OCI-LY7 (cell line): ENCODE data around the gene TBC1D8. TPM values are rescaled to one million over a fixed set of nuclear protein-coding genes. Genes with fewer than 3 reads are reported as not detected.
A peak's percentile ranks its signal among the peaks of the same experiment; 100 is the strongest.

Experiments
- BruUV-seq: library from RNA; stranded (reverse); fragments of 400-500 nt; replicated peaks from 2 replicates; lab custom pipeline; 2021; lab: Mats Ljungman, UMichigan
- CTCF ChIA-PET: fragments of 300-600 bp; sonication (Branson Sonifier 250); formaldehyde crosslinking; loops from one replicate; lab custom pipeline; 2022; ENCODE audit warnings: antibody characterized with exemption; ENCODE audit not compliant: unreplicated experiment; lab: Charles Lee
- POLR2A ChIA-PET: fragments of 300-600 bp; sonication (Branson Sonifier 250); formaldehyde crosslinking; loops from one replicate; lab custom pipeline; 2022; ENCODE audit warnings: antibody characterized with exemption; lab: Charles Lee
- DNase-seq: peaks from one replicate; pipeline ENCODE4 v3.0.0-alpha.2; 2015; ENCODE audit warnings: low spot score
- H2AFZ ChIP-seq: fragments of 200-600 bp; sonication (generic), shearing (Covaris generic); 2 replicates; pipeline ENCODE4 v1.6.1; 2014; ENCODE audit warnings: mild to moderate bottlenecking, antibody characterized with exemption, low read length, moderate library complexity
- H3K27ac ChIP-seq: fragments of 200-600 bp; sonication (generic); 2 replicates; pipeline ENCODE4 v1.5.1; 2014; ENCODE audit warnings: mixed run types, low read depth, mild to moderate bottlenecking, moderate library complexity, low read length, inconsistent platforms; ENCODE audit not compliant: poor library complexity, severe bottlenecking
- H3K36me3 ChIP-seq: fragments of 200-600 bp; sonication (generic); 2 replicates; pipeline ENCODE4 v1.6.1; 2014; ENCODE audit warnings: mild to moderate bottlenecking, antibody characterized with exemption, low read length, moderate library complexity, mixed read lengths; ENCODE audit not compliant: insufficient read depth
- H3K4me1 ChIP-seq: fragments of 200-600 bp; sonication (generic); 2 replicates; pipeline ENCODE4 v1.5.1; 2014; ENCODE audit warnings: mild to moderate bottlenecking, low read length; ENCODE audit not compliant: insufficient read depth, poor library complexity, severe bottlenecking
- H3K4me2 ChIP-seq: fragments of 200-600 bp; sonication (generic); 2 replicates; pipeline ENCODE4 v1.6.1; 2014; ENCODE audit warnings: mild to moderate bottlenecking, low read length
- H3K4me3 ChIP-seq: fragments of 200-600 bp; sonication (generic); 2 replicates; pipeline ENCODE4 v1.5.1; 2014; ENCODE audit warnings: mild to moderate bottlenecking, low read depth, low read length; ENCODE audit not compliant: poor library complexity, severe bottlenecking
- H3K79me2 ChIP-seq: fragments of 200-600 bp; sonication (generic); 2 replicates; pipeline ENCODE4 v1.6.1; 2016; ENCODE audit warnings: low read depth, mild to moderate bottlenecking, low read length, moderate library complexity, mixed read lengths; ENCODE audit not compliant: insufficient read depth
- H3K9me2 ChIP-seq: fragments of 200-600 bp; sonication (generic); 2 replicates; pipeline ENCODE4 v1.6.1; 2016; ENCODE audit warnings: mild to moderate bottlenecking, low read length, mixed read lengths; ENCODE audit not compliant: insufficient read depth
- H3K9me3 ChIP-seq: fragments of 200-600 bp; sonication (generic); 2 replicates; pipeline ENCODE4 v1.6.1; 2014; ENCODE audit warnings: mild to moderate bottlenecking, mixed run types, low read length, mixed read lengths
- H4K20me1 ChIP-seq: fragments of 200-600 bp; sonication (generic); 2 replicates; pipeline ENCODE4 v1.6.1; 2014; ENCODE audit warnings: mild to moderate bottlenecking, antibody characterized with exemption, low read length, moderate library complexity, mixed read lengths; ENCODE audit not compliant: insufficient read depth
- CTCF ChIP-seq: fragments of 200-600 bp; sonication (generic); conservative IDR thresholded peaks from 2 replicates; pipeline ENCODE4 v1.5.1; 2014; ENCODE audit warnings: mild to moderate bottlenecking, antibody characterized with exemption, low read length, moderate library complexity, mixed read lengths
- EZH2phosphoT487 ChIP-seq: fragments of 200-600 bp; sonication (generic); IDR thresholded peaks from 2 replicates; pipeline ENCODE4 v1.6.1; 2018; ENCODE audit warnings: low read depth, borderline replicate concordance, mild to moderate bottlenecking, mixed run types, antibody characterized with exemption, low read length, moderate library complexity, mixed read lengths
- intact Hi-C: fragments of 100-400 bp; cut with micrococcal nuclease; formaldehyde crosslinking; loops from one replicate; pipeline ENCODE4 v1.10.0; 2022; ENCODE audit not compliant: unreplicated experiment
- total RNA-seq, 2 experiments: library from RNA; depleted of rRNA in 1 of 2; stranded (reverse); fragments of >200 nt in 1 of 2; shearing (Covaris generic) in 1 of 2; gene quantifications; 2 replicates each; pipeline ENCODE4 v1.2.3, GENCODE V29; 2014 to 2022

Gene TBC1D8
- total RNA-seq, 2 experiments from 2014 or later, result 0.22 to 0.49 TPM

GRCh38 chr2:101157272-101157671, 6.1 kb upstream of the TBC1D8 start:
- Histone ChIP-seq H3K4me3 (no peak overlapping the region), H3K9me3 (no peaks in the 10 kb centered on the region), H2AFZ (no peak overlapping the region), H3K4me1 (no peaks in the 10 kb centered on the region), H3K9me2 (no peaks in the 10 kb centered on the region), H3K79me2 (no peaks in the 10 kb centered on the region), H3K4me2 (no peak overlapping the region), H3K27ac (no peak overlapping the region), H3K36me3 (no peaks in the 10 kb centered on the region), H4K20me1 (no peaks in the 10 kb centered on the region)
- DNase-seq, result no peak
- CTCF ChIA-PET, result no interaction called here
- BruUV-seq, result no TSS peak
- no peak for TF ChIP-seq EZH2phosphoT487
- TF ChIP-seq CTCF, result no peak
- intact Hi-C loops, result no loop called here
- POLR2A ChIA-PET, result no interaction called here

GRCh38 chr2:101153787-101154186, 2.6 kb upstream of the TBC1D8 start:
- CTCF ChIA-PET, result no interaction called here
- H2AFZ ChIP-seq, result no peak overlapping the region
- no peaks in the 10 kb centered on the region for H3K79me2 ChIP-seq
- no peaks in the 10 kb centered on the region for H3K9me2 ChIP-seq
- H3K4me1 ChIP-seq, result peaks cover 6% of the 10 kb centered on the region
- DNase-seq, result no peak
- no peak overlapping the region for H3K4me3 ChIP-seq
- no peaks in the 10 kb centered on the region for H3K9me3 ChIP-seq
- intact Hi-C loops, result loop anchor here (2.0 to 5.0 kb wide), 3 partner anchors 99 to 541 kb away; partner anchors contain the start of gene CNOT11
- H3K27ac ChIP-seq, result no peak overlapping the region
- TF ChIP-seq CTCF (no peak), EZH2phosphoT487 (no peak)
- BruUV-seq, result no TSS peak
- POLR2A ChIA-PET, result interaction anchor here (1.0 kb wide), 1 partner anchor 13 kb away, joined by 3 read pairs; no protein-coding TSS in a partner anchor
- no peaks in the 10 kb centered on the region for H3K36me3 ChIP-seq
- H3K4me2 ChIP-seq, result no peak overlapping the region
- no peaks in the 10 kb centered on the region for H4K20me1 ChIP-seq

GRCh38 chr2:101153077-101153707, 2.0 kb upstream of the TBC1D8 start:
- no peaks in the 10 kb centered on the region for H3K9me2 ChIP-seq
- POLR2A ChIA-PET, result interaction anchor here (0.6 to 1.0 kb wide), 2 partner anchors 13 to 65 kb away, joined by 3 read pairs; no protein-coding TSS in a partner anchor
- no TSS peak for BruUV-seq
- no peak overlapping the region for H3K4me2 ChIP-seq
- peaks cover 6% of the 10 kb centered on the region for H3K4me1 ChIP-seq
- TF ChIP-seq EZH2phosphoT487 (no peak), CTCF (peak; percentile 7; the same call in 1 of the 2 replicates)
- H3K79me2 ChIP-seq, result no peaks in the 10 kb centered on the region
- intact Hi-C loops, result loop anchor here (2.0 to 5.0 kb wide), 3 partner anchors 100 to 541 kb away; partner anchors contain the start of gene CNOT11
- no peak for DNase-seq
- H3K4me3 ChIP-seq, result no peak overlapping the region
- H3K27ac ChIP-seq, result no peak overlapping the region
- no peaks in the 10 kb centered on the region for H3K36me3 ChIP-seq
- H2AFZ ChIP-seq, result no peak overlapping the region
- H4K20me1 ChIP-seq, result no peaks in the 10 kb centered on the region
- CTCF ChIA-PET, result no interaction called here
- H3K9me3 ChIP-seq, result no peaks in the 10 kb centered on the region
